GM12878 (cell line): ENCODE results near the gene CSNK1A1. TPM values are rescaled to one million over a fixed set of nuclear protein-coding genes. Genes with fewer than 3 reads are reported as not detected.
A peak's percentile ranks its signal among the peaks of the same experiment; 100 is the strongest.
"Not testable (repeated sequence)": the region's sequence is repeated elsewhere in the genome, so short reads cannot be mapped to it uniquely, and the experiment has no call there.

ENCODE experiments used
- ATAC-seq: fragments of 200-7000 bp; cut with Tn5 transposase; 3 replicates; pipeline ENCODE4 v1.9.1; 2020; ENCODE audit warnings: mild to moderate bottlenecking, moderate library complexity
- BruUV-seq: library from RNA; stranded (reverse); fragments of 400-500 nt; replicated peaks from 2 replicates; lab custom pipeline; 2021; lab: Mats Ljungman, UMichigan
- CTCF ChIA-PET: fragments of 300-600 bp; sonication (Branson Sonifier 250); formaldehyde crosslinking; extraction: SDS; loops from one replicate; lab custom pipeline; 2021; ENCODE audit warnings: inconsistent platforms; lab: Yijun Ruan, JAX
- POLR2A ChIA-PET: fragments of 350-600 bp; formaldehyde crosslinking; extraction: SDS; loops from one replicate; lab custom pipeline; 2021; ENCODE audit warnings: inconsistent platforms; lab: Charles Lee
- RAD21 ChIA-PET: fragments of 300-600 bp; sonication (Branson Sonifier 250); formaldehyde crosslinking; loops from one replicate; lab custom pipeline; 2023; ENCODE audit warnings: antibody characterized with exemption; ENCODE audit not compliant: unreplicated experiment; lab: Charles Lee
- SMC1A ChIA-PET: fragments of 300-600 bp; sonication (Branson Sonifier 250); formaldehyde crosslinking; loops from one replicate; lab custom pipeline; 2023; ENCODE audit not compliant: unreplicated experiment, uncharacterized antibody; lab: Charles Lee
- DNase-seq: peaks from one replicate; pipeline ENCODE4 v3.0.0-alpha.2; 2011; ENCODE audit warnings: low read depth, low spot score
- FAIRE-seq: peaks from 3 replicates; lab custom pipeline; 2011; peaks lifted over from hg19 to GRCh38; lab: Jason Lieb, UNC
- H2AFZ ChIP-seq: 2 replicates; pipeline ENCODE4 v1.6.0; 2011; ENCODE audit warnings: low read depth, low read length, control low read depth; ENCODE audit not compliant: control insufficient read depth
- H3K27ac ChIP-seq: 2 replicates; pipeline ENCODE4 v1.5.1; 2011; ENCODE audit warnings: control low read depth; ENCODE audit not compliant: control insufficient read depth, insufficient read depth
- H3K27me3 ChIP-seq, 2 experiments: replicated peaks in 1 of 2; 2 replicates each; pipeline versions ENCODE4 v1.6.0 to v1.6.1; 2011; ENCODE audit warnings: low read length in 1 of 2; ENCODE audit not compliant: control insufficient read depth in 2 of 2, insufficient read depth in 2 of 2
- H3K36me3 ChIP-seq, 2 experiments: 2 replicates each; pipeline ENCODE4 v1.5.1; 2011; ENCODE audit warnings: low read length in 1 of 2; ENCODE audit not compliant: control insufficient read depth in 2 of 2, insufficient read depth in 2 of 2
- H3K4me1 ChIP-seq: 2 replicates; pipeline ENCODE4 v1.6.1; 2011; ENCODE audit warnings: mild to moderate bottlenecking, low read length, moderate library complexity, mixed read lengths; ENCODE audit not compliant: control insufficient read depth, insufficient read depth
- H3K4me2 ChIP-seq: 2 replicates; pipeline ENCODE4 v1.6.0; 2011; ENCODE audit warnings: control low read depth; ENCODE audit not compliant: control insufficient read depth, insufficient read depth
- H3K4me3 ChIP-seq: fragments of 200-600 bp; sonication (generic); 2 replicates; pipeline ENCODE4 v1.5.1; 2016
- H3K79me2 ChIP-seq: 2 replicates; pipeline ENCODE4 v1.6.0; 2011; ENCODE audit warnings: low read length; ENCODE audit not compliant: control insufficient read depth, insufficient read depth
- H3K9ac ChIP-seq: 2 replicates; pipeline ENCODE4 v1.8.0; 2011; ENCODE audit warnings: low read length, control low read depth, mixed read lengths; ENCODE audit not compliant: control insufficient read depth, insufficient read depth
- H3K9me3 ChIP-seq: replicated peaks from 3 replicates; pipeline ENCODE4 v1.5.1; 2011; ENCODE audit warnings: mild to moderate bottlenecking, low read length; ENCODE audit not compliant: control insufficient read depth, insufficient read depth
- H4K20me1 ChIP-seq: 2 replicates; pipeline ENCODE4 v1.6.0; 2011; ENCODE audit not compliant: control insufficient read depth, insufficient read depth
- MYC ChIP-seq: IDR thresholded peaks from 2 replicates; pipeline ENCODE4 v1.6.1; 2011; ENCODE audit warnings: mild to moderate bottlenecking, low read length, moderate library complexity, inconsistent platforms; ENCODE audit not compliant: insufficient read depth, insufficient replicate concordance, insufficient read length, severe bottlenecking
- POLR2A ChIP-seq: IDR thresholded peaks from 2 replicates; pipeline ENCODE4 v1.6.1; 2011; ENCODE audit warnings: low read depth, mild to moderate bottlenecking, low read length
- RCOR1 ChIP-seq: conservative IDR thresholded peaks from 2 replicates; pipeline ENCODE4 v1.6.1; 2012; ENCODE audit warnings: low read depth, low read length, improper control_type of control experiment
- SUZ12 ChIP-seq: fragments of 200-600 bp; sonication (generic); IDR thresholded peaks from one replicate; pipeline ENCODE4 v1.6.1; 2018; ENCODE audit warnings: antibody characterized with exemption, mild to moderate bottlenecking; ENCODE audit not compliant: unreplicated experiment
- WGBS: methylation state at CpG from one replicate; pipeline ENCODE4 v1.1.6; 2016; ENCODE audit warnings: low lambda C conversion rate; ENCODE audit not compliant: insufficient replicate concordance, insufficient coverage; ENCODE audit errors: missing lambda C conversion rate; 5-methylcytosine and 5-hydroxymethylcytosine counted together
- in situ Hi-C: fragments of 300-500 bp; cut with MboI; formaldehyde crosslinking; loops from 9 replicates; pipeline ENCODE4 v1.14.3; 2018; ENCODE audit warnings: mixed read lengths
- intact Hi-C: fragments of 100-400 bp; cut with micrococcal nuclease; formaldehyde crosslinking; loops from one replicate; pipeline ENCODE4 v1.14.2; 2022; ENCODE audit not compliant: unreplicated experiment
- polyA plus RNA-seq, 11 experiments: library from polyadenylated mRNA; depleted of rRNA in 4 of 11; unstranded in 6 of 11; stranded (reverse) in 5 of 11; fragments of >200 nt; fragmentation: Nextera tagmentation in 4 of 11; fragmentation: Illumina TruSeq in 1 of 11; extraction: Ambion mirVana in 4 of 11; extraction: Trizol in 1 of 11; gene quantifications; 1 replicate in 1 of 11; 2 replicates in 10 of 11; pipeline versions ENCODE4 v1.2.1 to v1.2.3, GENCODE V29; 2011 to 2016; ENCODE audit warnings: inconsistent platforms in 2 of 11, missing spikeins in 2 of 11, low read depth in 1 of 11
- total RNA-seq, 4 experiments: library from RNA; depleted of rRNA in 3 of 4; stranded (reverse); fragments of >200 nt in 3 of 4; fragmentation: Illumina TruSeq in 1 of 4; extraction: Trizol in 1 of 4; gene quantifications; 2 replicates each; pipeline versions ENCODE4 v1.2.1 to v1.2.3, GENCODE V29; 2013 to 2021

Gene CSNK1A1
- total and polyA plus RNA-seq, 10 of the 15 experiments (the other 5 are each of a cell fraction or from before 2014, with no cell fraction given): 53.3 to 155 (median 133) TPM

GRCh38 chr5:149514512-149514911 is 36.7 kb downstream of the CSNK1A1 start:
- no peak for FAIRE-seq
- no peak overlapping the region for H3K4me2 ChIP-seq
- H3K27me3 ChIP-seq: no peaks in the 10 kb centered on the region
- SMC1A ChIA-PET: interaction anchor here (0.7 to 3.7 kb wide), 6 partner anchors 11 to 104 kb away, joined by 3 to 15 read pairs (median 4); partner anchors contain the start of gene CSNK1A1
- no peak overlapping the region for H3K9ac ChIP-seq
- no peak overlapping the region for H2AFZ ChIP-seq
- TF ChIP-seq MYC (no peak), RCOR1 (no peak), SUZ12 (no peak), POLR2A (no peak)
- TF ChIP-seq, all 136 proteins: peak for 0
- Histone ChIP-seq H3K27ac (no peak overlapping the region), H3K9me3 (no peaks in the 10 kb centered on the region), H3K4me3 (no peak overlapping the region), H4K20me1 (peaks cover 2% of the 10 kb centered on the region; the same call in 1 of the 2 replicates), H3K4me1 (no peaks in the 10 kb centered on the region), H3K79me2 (peaks cover 42% of the 10 kb centered on the region), H3K36me3 (peaks cover 11 to 30% of the 10 kb centered on the region in 2 experiments)
- ChIA-PET POLR2A (interaction anchor here (1.0 to 2.2 kb wide), 2 partner anchors 35 to 37 kb away, joined by 3 to 8 read pairs; partner anchors contain the start of gene CSNK1A1), RAD21 (no interaction called here), CTCF (interaction anchor here (0.7 to 2.9 kb wide), 12 partner anchors 11 to 197 kb away, joined by 3 to 14 read pairs (median 3); no protein-coding TSS in a partner anchor)
- intact Hi-C loops (no loop called here), in situ Hi-C loops (no loop called here)
- no peak for ATAC-seq
- WGBS: 91% methylated on average over 1 of the region's 1 CpG
- BruUV-seq: TSS peak; percentile 6
- no peak for DNase-seq

- H3K4me1 ChIP-seq, ATAC-seq, FAIRE-seq, H3K4me2 ChIP-seq, H3K27ac ChIP-seq, DNase-seq, in situ Hi-C loops, BruUV-seq, H3K9me3 ChIP-seq, H3K27me3 ChIP-seq, H3K9ac ChIP-seq, H3K4me3 ChIP-seq, intact Hi-C loops, RAD21 ChIA-PET, H2AFZ ChIP-seq, H4K20me1 ChIP-seq: not testable (repeated sequence)
- Histone ChIP-seq H3K79me2 (peaks cover 31% of the 10 kb centered on the region), H3K36me3 (peaks cover 16 to 35% of the 10 kb centered on the region in 2 experiments)
- 96% methylated on average over 11 of the region's 11 CpGs for WGBS
- ChIA-PET CTCF (interaction anchor here (1.2 to 2.9 kb wide), 4 partner anchors 10 to 105 kb away, joined by 3 to 14 read pairs (median 5); no protein-coding TSS in a partner anchor), POLR2A (interaction anchor here (0.7 kb wide), 1 partner anchor 30 kb away, joined by 3 read pairs; no protein-coding TSS in a partner anchor), SMC1A (interaction anchor here (0.7 to 3.7 kb wide), 3 partner anchors 10 to 19 kb away, joined by 3 to 15 read pairs (median 4); no protein-coding TSS in a partner anchor)
Measured at GRCh38 chr5:149513372-149513947, 37.8 kb downstream of the CSNK1A1 start.
